IMR-90 (cell line): ENCODE data around the gene LTBP4. TPM values are rescaled to one million over a fixed set of nuclear protein-coding genes. Genes with fewer than 3 reads are reported as not detected.

ENCODE experiments used
- ATAC-seq: fragments of 200-7000 bp; cut with Tn5 transposase; 2 replicates; pipeline ENCODE4 v1.9.1; 2020; ENCODE audit warnings: low read depth, mild to moderate bottlenecking, moderate library complexity
- BruUV-seq: library from RNA; stranded (reverse); fragments of 400-500 nt; replicated peaks from 2 replicates; lab custom pipeline; 2021; lab: Mats Ljungman, UMichigan
- CTCF ChIA-PET: fragments of 300-600 bp; formaldehyde crosslinking; extraction: SDS; loops from one replicate; lab custom pipeline; 2021; ENCODE audit warnings: antibody characterized with exemption; lab: Yijun Ruan, JAX
- POLR2A ChIA-PET: fragments of 300-600 bp; sonication (Branson Sonifier 250); formaldehyde crosslinking; loops from one replicate; lab custom pipeline; 2022; ENCODE audit warnings: antibody characterized with exemption; ENCODE audit not compliant: unreplicated experiment; lab: Charles Lee
- DNase-seq: peaks from one replicate; pipeline ENCODE4 v3.0.0; 2013
- H2AFZ ChIP-seq: replicated peaks from 2 replicates; pipeline ENCODE3; 2013; ENCODE audit warnings: low read length, mild to moderate bottlenecking; ENCODE audit not compliant: poor library complexity
- H2AK5ac ChIP-seq: 2 replicates; pipeline ENCODE4 v1.6.1; 2013; ENCODE audit warnings: low read depth, low read length, inconsistent platforms
- H2AK9ac ChIP-seq: replicated peaks from 2 replicates; pipeline ENCODE3; 2013; ENCODE audit warnings: mild to moderate bottlenecking, low read depth, low read length, moderate library complexity; ENCODE audit not compliant: poor library complexity
- H2BK120ac ChIP-seq: 2 replicates; pipeline ENCODE4 v1.6.1; 2013; ENCODE audit warnings: low read depth, low read length, inconsistent platforms
- H2BK15ac ChIP-seq: 3 replicates; pipeline ENCODE4 v1.6.1; 2013; ENCODE audit warnings: low read depth, low read length, inconsistent platforms
- H2BK20ac ChIP-seq: 2 replicates; pipeline ENCODE4 v1.6.1; 2013; ENCODE audit warnings: low read depth, mild to moderate bottlenecking, inconsistent platforms, low read length, moderate library complexity
- H2BK5ac ChIP-seq: 2 replicates; pipeline ENCODE4 v1.6.1; 2013; ENCODE audit warnings: mild to moderate bottlenecking, low read depth, low read length, inconsistent platforms; ENCODE audit not compliant: poor library complexity, severe bottlenecking
- H3K14ac ChIP-seq: replicated peaks from 2 replicates; pipeline ENCODE4 v1.6.1; 2013; ENCODE audit warnings: low read depth, low read length, inconsistent platforms
- H3K18ac ChIP-seq: 2 replicates; pipeline ENCODE4 v1.6.1; 2013; ENCODE audit warnings: low read depth, low read length, control low read depth
- H3K23ac ChIP-seq: 2 replicates; pipeline ENCODE4 v1.6.1; 2013; ENCODE audit warnings: low read depth, low read length, inconsistent platforms
- H3K27ac ChIP-seq: 2 replicates; pipeline ENCODE4 v1.5.1; 2013; ENCODE audit warnings: mild to moderate bottlenecking, control low read depth, low read length; ENCODE audit not compliant: insufficient read depth
- H3K27me3 ChIP-seq: 2 replicates; pipeline ENCODE4 v1.6.1; 2013; ENCODE audit warnings: low read length; ENCODE audit not compliant: control insufficient read depth, insufficient read depth
- H3K36me3 ChIP-seq: 2 replicates; pipeline ENCODE4 v1.6.1; 2013; ENCODE audit warnings: low read length, mixed read lengths; ENCODE audit not compliant: control insufficient read depth, insufficient read depth
- H3K4ac ChIP-seq: 2 replicates; pipeline ENCODE4 v1.6.1; 2013; ENCODE audit warnings: low read depth, low read length, inconsistent platforms
- H3K4me1 ChIP-seq: 2 replicates; pipeline ENCODE4 v1.6.1; 2013; ENCODE audit warnings: low read length, mixed read lengths; ENCODE audit not compliant: control insufficient read depth, insufficient read depth
- H3K4me2 ChIP-seq: 2 replicates; pipeline ENCODE4 v1.6.1; 2013; ENCODE audit warnings: low read depth, mild to moderate bottlenecking, control low read depth, low read length, moderate library complexity
- H3K4me3 ChIP-seq: 2 replicates; pipeline ENCODE4 v1.5.1; 2013; ENCODE audit warnings: low read depth, mild to moderate bottlenecking, control low read depth, low read length, moderate library complexity; ENCODE audit not compliant: insufficient read depth
- H3K56ac ChIP-seq: 2 replicates; pipeline ENCODE4 v1.6.1; 2013; ENCODE audit warnings: low read length, inconsistent platforms; ENCODE audit not compliant: insufficient read depth; ENCODE audit errors: extremely low read depth
- H3K79me1 ChIP-seq, 2 experiments: 2 replicates each; pipeline ENCODE4 v1.6.1; 2013; ENCODE audit warnings: low read length in 2 of 2, inconsistent platforms in 1 of 2, low read depth in 1 of 2
- H3K9ac ChIP-seq: 2 replicates; pipeline ENCODE4 v1.6.1; 2013; ENCODE audit warnings: low read depth, low read length, control low read depth
- H3K9me1 ChIP-seq: 2 replicates; pipeline ENCODE4 v1.6.1; 2013; ENCODE audit warnings: low read length, inconsistent platforms; ENCODE audit not compliant: insufficient read depth
- H3K9me3 ChIP-seq: 2 replicates; pipeline ENCODE4 v1.6.1; 2013; ENCODE audit warnings: low read length; ENCODE audit not compliant: control insufficient read depth, insufficient read depth
- H4K20me1 ChIP-seq: 2 replicates; pipeline ENCODE4 v1.6.1; 2013; ENCODE audit warnings: low read length, inconsistent platforms; ENCODE audit not compliant: insufficient read depth
- H4K5ac ChIP-seq: 2 replicates; pipeline ENCODE4 v1.6.1; 2013; ENCODE audit warnings: mild to moderate bottlenecking, low read depth, low read length, control low read depth
- H4K8ac ChIP-seq, 2 experiments: 2 replicates each; pipeline ENCODE4 v1.6.1; 2013; ENCODE audit warnings: low read depth in 2 of 2, low read length in 2 of 2, control low read depth in 1 of 2, inconsistent platforms in 1 of 2
- H4K91ac ChIP-seq: 2 replicates; pipeline ENCODE4 v1.6.1; 2013; ENCODE audit warnings: low read depth, low read length, inconsistent platforms; ENCODE audit not compliant: insufficient read depth
- BHLHE40 ChIP-seq: fragments of 150-350 bp; IDR thresholded peaks from 2 replicates; pipeline ENCODE4 v1.6.1; 2016; ENCODE audit warnings: mild to moderate bottlenecking, low read depth, low read length
- CEBPB ChIP-seq: IDR thresholded peaks from 2 replicates; pipeline ENCODE4 v1.6.1; 2012; ENCODE audit warnings: low read depth, low read length, improper control_type of control experiment
- ELK1 ChIP-seq: fragments of 150-350 bp; IDR thresholded peaks from 2 replicates; pipeline ENCODE4 v1.6.1; 2016; ENCODE audit warnings: low read depth, mild to moderate bottlenecking, low read length, moderate library complexity, borderline replicate concordance
- FOS ChIP-seq: fragments of 150-350 bp; IDR thresholded peaks from 2 replicates; pipeline ENCODE4 v1.6.1; 2016; ENCODE audit warnings: low read depth, low read length
- MAZ ChIP-seq: IDR thresholded peaks from 2 replicates; pipeline ENCODE4 v1.6.1; 2012; ENCODE audit warnings: low read depth, mild to moderate bottlenecking, low read length, improper control_type of control experiment, moderate library complexity, borderline replicate concordance
- MXI1 ChIP-seq: IDR thresholded peaks from 2 replicates; pipeline ENCODE4 v1.6.1; 2012; ENCODE audit warnings: low read depth, mild to moderate bottlenecking, low read length, moderate library complexity, borderline replicate concordance
- NFE2L2 ChIP-seq: fragments of 150-350 bp; IDR thresholded peaks from 2 replicates; pipeline ENCODE4 v1.6.1; 2016; ENCODE audit warnings: low read depth, mild to moderate bottlenecking, low read length
- POLR2A ChIP-seq: IDR thresholded peaks from 2 replicates; pipeline ENCODE4 v1.6.1; 2012; ENCODE audit warnings: mild to moderate bottlenecking, low read depth, low read length
- RAD21 ChIP-seq: IDR thresholded peaks from 2 replicates; pipeline ENCODE4 v1.6.1; 2012; ENCODE audit warnings: low read length, improper control_type of control experiment
- RFX5 ChIP-seq: IDR thresholded peaks from 2 replicates; pipeline ENCODE4 v1.8.0; 2012; ENCODE audit warnings: low read depth, mild to moderate bottlenecking, low read length, moderate library complexity
- SMC3 ChIP-seq: fragments of 150-350 bp; IDR thresholded peaks from 2 replicates; pipeline ENCODE4 v1.6.1; 2016; ENCODE audit warnings: low read depth, mild to moderate bottlenecking, antibody characterized with exemption, low read length, moderate library complexity
- USF2 ChIP-seq: fragments of 150-350 bp; IDR thresholded peaks from 2 replicates; pipeline ENCODE4 v1.6.1; 2017; ENCODE audit warnings: mild to moderate bottlenecking, antibody characterized with exemption, low read length, low read depth
- WGBS, 2 experiments: methylation state at CpG; one replicate each; pipeline versions ENCODE4 v1.1.5 to v1.1.7; 2013; ENCODE audit warnings: missing lambda C conversion rate in 2 of 2; ENCODE audit not compliant: insufficient read length in 1 of 2; ENCODE audit errors: extremely low coverage in 2 of 2; 5-methylcytosine and 5-hydroxymethylcytosine counted together
- dilution Hi-C: fragments of 300-500 bp; cut with HindIII; formaldehyde crosslinking; loops from one replicate; pipeline ENCODE4 v1.14.3; 2018; ENCODE audit warnings: low sequenced_read_pairs; ENCODE audit not compliant: unreplicated experiment
- in situ Hi-C: fragments of 300-500 bp; cut with MboI; formaldehyde crosslinking; loops from 3 replicates; pipeline ENCODE4 v1.14.3; 2019; ENCODE audit warnings: low sequenced_read_pairs, inconsistent platforms, mixed read lengths
- intact Hi-C: fragments of 100-400 bp; cut with micrococcal nuclease; formaldehyde crosslinking; loops from 2 replicates; pipeline ENCODE4 v1.10.0; 2022
- polyA plus RNA-seq, 3 experiments: library from polyadenylated mRNA; depleted of rRNA; stranded (reverse); fragments of >200 nt; gene quantifications; 2 replicates each; pipeline ENCODE4 v1.2.3, GENCODE V29; 2012; ENCODE audit warnings: low replicate concordance in 1 of 3
- total RNA-seq: library from RNA; depleted of rRNA; stranded (reverse); fragments of >200 nt; gene quantifications from 2 replicates; pipeline ENCODE4 v1.2.3, GENCODE V29; 2012
- TF ChIP-seq, protein P1 (sequence below): conservative IDR thresholded peaks from 2 replicates; pipeline ENCODE4 v1.5.1; 2012; ENCODE audit warnings: mild to moderate bottlenecking, low read depth, low read length, improper control_type of control experiment

The LTBP4 gene
- total and polyA plus RNA-seq, 2 of the 4 experiments (the other 2 are of a cell fraction), result 14.7 to 70.3 TPM

DNA sequence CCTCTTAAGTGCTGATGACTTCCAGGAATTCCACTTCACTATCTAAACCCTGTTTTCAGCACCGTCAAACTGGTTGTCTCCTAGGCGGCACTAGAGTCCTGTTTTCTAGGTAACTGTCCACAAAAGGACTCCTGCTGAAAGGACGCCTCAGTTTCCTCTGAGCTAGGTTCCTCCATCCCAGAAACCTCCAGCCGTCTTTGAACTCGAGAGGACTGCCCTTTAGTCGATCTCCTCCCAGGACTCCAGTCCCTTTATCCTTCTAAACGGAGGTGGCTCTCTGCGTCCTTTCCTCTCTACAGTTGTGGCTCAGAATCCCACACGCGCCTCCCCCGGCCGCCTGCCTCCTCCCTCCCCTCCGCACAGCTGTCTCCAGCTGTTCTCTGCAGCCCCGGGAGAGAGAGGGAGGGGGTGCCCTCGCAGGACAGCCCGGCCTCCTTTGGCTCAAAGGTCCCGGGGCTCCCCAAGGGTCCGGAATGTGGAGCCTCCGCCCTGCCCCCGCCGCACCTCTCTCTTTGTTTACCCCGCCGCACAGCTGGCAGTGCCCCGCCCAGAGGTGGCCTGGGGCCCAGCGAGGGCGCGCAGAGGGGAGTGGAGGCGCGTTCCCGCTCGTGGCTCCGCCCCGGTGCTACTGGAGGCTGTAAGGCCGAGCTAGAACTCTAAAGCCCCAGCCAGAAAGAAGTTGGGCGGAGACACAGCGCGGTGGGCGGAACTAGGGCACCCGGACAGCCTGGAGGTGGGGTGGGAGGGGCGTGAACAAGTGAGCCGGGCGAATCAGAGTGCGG is 2.4 kb downstream of the LTBP4 start:
- peak overlapping the region; percentile 55 for H3K14ac ChIP-seq
- H2AFZ ChIP-seq, result peak overlapping the region; percentile 90
- peak overlapping the region; percentile 74 for H3K9ac ChIP-seq
- dilution Hi-C loops (no loop called here), intact Hi-C loops (loop anchor here (1.0 kb wide), 2 partner anchors 11 to 30 kb away; no protein-coding TSS in a partner anchor), in situ Hi-C loops (loop anchor here (10.0 kb wide), 1 partner anchor 299 kb away; no protein-coding TSS in a partner anchor)
- POLR2A ChIA-PET, result interaction anchor here (0.6 to 2.2 kb wide), 5 partner anchors 11 to 42 kb away, joined by 3 to 16 read pairs (median 7); no protein-coding TSS in a partner anchor
- peaks cover 6% of the 10 kb centered on the region; the same call in 1 of the 2 replicates for H4K20me1 ChIP-seq
- no peaks in the 10 kb centered on the region for H3K27me3 ChIP-seq
- peak; percentile 92 for DNase-seq
- peak overlapping the region; percentile 79 for H2BK5ac ChIP-seq
- H3K56ac ChIP-seq, result peak overlapping the region; percentile 93
- peaks cover 20% of the 10 kb centered on the region for H3K4me1 ChIP-seq
- H4K5ac ChIP-seq, result peak overlapping the region; percentile 60
- H3K36me3 ChIP-seq, result peaks cover 13% of the 10 kb centered on the region; the same call in 1 of the 2 replicates
- peak overlapping the region; percentile 47 for H3K18ac ChIP-seq
- peak overlapping the region; percentile 80 for H3K4ac ChIP-seq
- WGBS, 2 experiments, result 3% methylated on average over 18 of the region's 43 CpGs; no CpG with 5 or more reads in 1 of the 2 experiments
- peak overlapping the region; percentile 46 to 98 for H4K8ac ChIP-seq
- peak overlapping the region; percentile 78 for H3K23ac ChIP-seq
- H3K4me3 ChIP-seq, result peak overlapping the region; percentile 9
- peaks cover 16% of the 10 kb centered on the region for H3K9me1 ChIP-seq
- no peaks in the 10 kb centered on the region for H3K9me3 ChIP-seq
- CTCF ChIA-PET, result interaction anchor here (0.6 to 2.7 kb wide), 7 partner anchors 11 to 259 kb away, joined by 3 to 34 read pairs (median 4); no protein-coding TSS in a partner anchor
- H2AK9ac ChIP-seq, result peak overlapping the region; percentile 98
- no TSS peak for BruUV-seq
- peak overlapping the region; percentile 98 for H2AK5ac ChIP-seq
- H3K27ac ChIP-seq, result peak overlapping the region; percentile 96
- peak overlapping the region; percentile 58 for H2BK20ac ChIP-seq
- peak overlapping the region; percentile 91 for H4K91ac ChIP-seq
- ATAC-seq, result peak; percentile 85
- H2BK15ac ChIP-seq, result peak overlapping the region; percentile 86; the same call in 2 of the 3 replicates
- H3K4me2 ChIP-seq, result peak overlapping the region; percentile 60
- peak overlapping the region; percentile 78 for H2BK120ac ChIP-seq
- peaks cover 0 to 24% of the 10 kb centered on the region in 2 experiments; a peak in 3 of 4 replicates for H3K79me1 ChIP-seq
- no peak for TF ChIP-seq USF2
- TF ChIP-seq NFE2L2, result no peak
- TF ChIP-seq POLR2A, result no peak
- no peak for TF ChIP-seq FOS
- peak; percentile 86; the same call in 1 of the 2 replicates for TF ChIP-seq MAZ
- no peak for TF ChIP-seq BHLHE40
- peak; percentile 12; the same call in 1 of the 2 replicates for TF ChIP-seq MXI1
- no peak for TF ChIP-seq CEBPB
- TF ChIP-seq RFX5, result no peak
- TF ChIP-seq ELK1, result no peak
- no peak for TF ChIP-seq RAD21
- no peak for TF ChIP-seq SMC3
- TF ChIP-seq, protein P1, sequence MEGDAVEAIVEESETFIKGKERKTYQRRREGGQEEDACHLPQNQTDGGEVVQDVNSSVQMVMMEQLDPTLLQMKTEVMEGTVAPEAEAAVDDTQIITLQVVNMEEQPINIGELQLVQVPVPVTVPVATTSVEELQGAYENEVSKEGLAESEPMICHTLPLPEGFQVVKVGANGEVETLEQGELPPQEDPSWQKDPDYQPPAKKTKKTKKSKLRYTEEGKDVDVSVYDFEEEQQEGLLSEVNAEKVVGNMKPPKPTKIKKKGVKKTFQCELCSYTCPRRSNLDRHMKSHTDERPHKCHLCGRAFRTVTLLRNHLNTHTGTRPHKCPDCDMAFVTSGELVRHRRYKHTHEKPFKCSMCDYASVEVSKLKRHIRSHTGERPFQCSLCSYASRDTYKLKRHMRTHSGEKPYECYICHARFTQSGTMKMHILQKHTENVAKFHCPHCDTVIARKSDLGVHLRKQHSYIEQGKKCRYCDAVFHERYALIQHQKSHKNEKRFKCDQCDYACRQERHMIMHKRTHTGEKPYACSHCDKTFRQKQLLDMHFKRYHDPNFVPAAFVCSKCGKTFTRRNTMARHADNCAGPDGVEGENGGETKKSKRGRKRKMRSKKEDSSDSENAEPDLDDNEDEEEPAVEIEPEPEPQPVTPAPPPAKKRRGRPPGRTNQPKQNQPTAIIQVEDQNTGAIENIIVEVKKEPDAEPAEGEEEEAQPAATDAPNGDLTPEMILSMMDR, result peak; percentile 21; the same call in 1 of the 2 replicates
